Memory B cell (primary cell): ENCODE data around the gene ATRNL1.

Experiments
- ATAC-seq: fragments of 150-1000 bp; cut with Tn5 transposase; 2 replicates; pipeline ENCODE4 v1.10.0; 2021; ENCODE audit warnings: low read depth, mild to moderate bottlenecking, moderate library complexity
- DNase-seq, 2 donors: peaks; one replicate each; pipeline ENCODE4 v3.0.0; 2022; ENCODE audit warnings: low spot score in 2 of 2
- H3K27ac Mint-ChIP-seq: one replicate; pipeline ENCODE4 v1.8.0; 2022; ENCODE audit warnings: mild to moderate bottlenecking, moderate library complexity, mixed read lengths
- H3K27me3 Mint-ChIP-seq: one replicate; pipeline ENCODE4 v1.8.0; 2022; ENCODE audit warnings: mixed read lengths
- H3K36me3 Mint-ChIP-seq: one replicate; pipeline ENCODE4 v1.8.0; 2022; ENCODE audit warnings: mild to moderate bottlenecking, mixed read lengths
- H3K4me1 Mint-ChIP-seq: one replicate; pipeline ENCODE4 v1.8.0; 2022; ENCODE audit warnings: mixed read lengths
- H3K4me3 Mint-ChIP-seq: one replicate; pipeline ENCODE4 v1.8.0; 2022; ENCODE audit warnings: mild to moderate bottlenecking, moderate library complexity, mixed read lengths
- H3K9me3 Mint-ChIP-seq: one replicate; pipeline ENCODE4 v1.8.0; 2022; ENCODE audit warnings: mixed read lengths

The ATRNL1 gene

GRCh38 chr10:115981081-115981480 lies 887.9 kb downstream of the ATRNL1 start:
- ATAC-seq = no peak
- H3K9me3 Mint-ChIP-seq = peaks cover 4% of the 10 kb centered on the region
- H3K4me1 Mint-ChIP-seq = no peaks in the 10 kb centered on the region
- H3K27me3 Mint-ChIP-seq = no peaks in the 10 kb centered on the region
- H3K4me3 Mint-ChIP-seq = no peak overlapping the region
- H3K27ac Mint-ChIP-seq = no peak overlapping the region
- no peaks in the 10 kb centered on the region for H3K36me3 Mint-ChIP-seq
- DNase-seq = no peak

DNA sequence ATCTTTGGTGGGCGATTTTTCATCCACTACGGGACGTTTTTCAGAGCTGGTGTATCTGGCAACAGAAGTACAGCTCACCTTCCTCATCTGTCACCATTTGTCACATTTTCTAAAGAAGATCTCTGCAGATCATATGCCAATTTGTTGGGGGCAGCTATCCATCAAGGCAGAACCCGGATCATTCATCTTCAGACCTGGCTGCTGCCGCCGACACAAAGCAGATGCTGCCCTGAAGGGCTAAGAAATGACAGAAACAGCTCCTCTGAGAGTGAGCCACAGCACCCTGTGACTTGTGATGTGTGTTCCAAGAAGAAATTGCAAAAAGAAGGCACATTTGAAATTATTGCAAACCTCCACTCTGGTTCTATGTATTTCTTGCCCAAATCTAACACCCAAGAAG lies 888.9 kb downstream of the ATRNL1 start:
- DNase-seq (no peak), ATAC-seq (no peak)
- no peaks in the 10 kb centered on the region for H3K4me1 Mint-ChIP-seq
- H3K27me3 Mint-ChIP-seq = no peaks in the 10 kb centered on the region
- no peak overlapping the region for H3K4me3 Mint-ChIP-seq
- H3K27ac Mint-ChIP-seq = no peak overlapping the region
- H3K9me3 Mint-ChIP-seq = peaks cover 8% of the 10 kb centered on the region
- no peaks in the 10 kb centered on the region for H3K36me3 Mint-ChIP-seq

DNA sequence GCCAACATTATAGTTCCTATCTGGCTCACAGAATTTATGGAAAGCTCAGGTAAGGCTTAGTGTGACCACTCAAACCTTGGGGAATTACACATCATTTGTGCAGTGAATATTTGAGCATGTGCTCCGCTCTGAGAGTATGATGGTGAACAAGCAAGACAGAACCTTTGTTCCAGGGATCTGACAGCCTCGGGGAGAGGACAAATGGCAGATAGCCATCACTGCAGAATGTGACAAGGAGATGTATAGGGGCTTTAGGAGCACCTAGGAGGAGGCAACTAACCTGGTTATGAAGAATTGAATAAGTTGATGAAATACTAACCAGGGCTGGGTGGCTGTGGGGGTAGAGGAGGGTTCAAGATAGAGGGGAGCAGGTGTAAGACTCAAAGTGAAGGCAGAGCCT lies 889.4 kb downstream of the ATRNL1 start:
- ATAC-seq (no peak), DNase-seq (no peak)
- Mint-ChIP-seq H3K9me3 (peaks cover 9% of the 10 kb centered on the region), H3K36me3 (no peaks in the 10 kb centered on the region), H3K27ac (no peak overlapping the region), H3K4me3 (no peak overlapping the region), H3K4me1 (no peaks in the 10 kb centered on the region), H3K27me3 (no peaks in the 10 kb centered on the region)

- no peaks in the 10 kb centered on the region for H3K4me1 Mint-ChIP-seq
- no peaks in the 10 kb centered on the region for H3K36me3 Mint-ChIP-seq
- DNase-seq (no peak), ATAC-seq (no peak)
- peaks cover 14% of the 10 kb centered on the region for H3K9me3 Mint-ChIP-seq
- no peak overlapping the region for H3K4me3 Mint-ChIP-seq
- H3K27me3 Mint-ChIP-seq = no peaks in the 10 kb centered on the region
- H3K27ac Mint-ChIP-seq = no peak overlapping the region
Measured at GRCh38 chr10:115985786-115986185, 892.6 kb downstream of the ATRNL1 start.

DNA sequence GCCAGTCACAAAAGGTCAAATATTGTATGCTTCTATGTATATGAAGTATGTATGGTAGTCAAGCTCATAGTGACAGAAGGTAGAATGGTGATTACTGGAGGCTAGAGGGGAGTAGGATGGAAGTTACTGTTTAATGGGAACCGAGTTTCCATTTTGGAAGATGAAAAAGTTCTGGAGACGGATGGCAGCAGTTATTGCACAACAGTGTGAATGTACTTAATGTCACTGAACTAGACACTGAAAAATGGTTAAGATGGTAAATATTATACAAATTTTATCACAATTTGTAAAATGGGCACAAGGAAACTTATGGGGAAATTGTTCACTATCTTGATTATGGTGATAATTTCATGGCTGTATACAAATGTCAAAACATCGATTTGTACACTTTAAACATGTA lies 895.2 kb downstream of the ATRNL1 start:
- ATAC-seq (no peak), DNase-seq (no peak)
- H3K27ac Mint-ChIP-seq = no peak overlapping the region
- peaks cover 16% of the 10 kb centered on the region for H3K9me3 Mint-ChIP-seq
- no peaks in the 10 kb centered on the region for H3K27me3 Mint-ChIP-seq
- no peak overlapping the region for H3K4me3 Mint-ChIP-seq
- H3K36me3 Mint-ChIP-seq = no peaks in the 10 kb centered on the region
- no peaks in the 10 kb centered on the region for H3K4me1 Mint-ChIP-seq

- H3K27me3 Mint-ChIP-seq = no peaks in the 10 kb centered on the region
- DNase-seq (no peak), ATAC-seq (no peak)
- no peak overlapping the region for H3K27ac Mint-ChIP-seq
- no peaks in the 10 kb centered on the region for H3K36me3 Mint-ChIP-seq
- H3K9me3 Mint-ChIP-seq = peaks cover 12% of the 10 kb centered on the region
- H3K4me3 Mint-ChIP-seq = no peak overlapping the region
- no peaks in the 10 kb centered on the region for H3K4me1 Mint-ChIP-seq
Measured at GRCh38 chr10:115989621-115990020, 896.5 kb downstream of the ATRNL1 start.

DNA sequence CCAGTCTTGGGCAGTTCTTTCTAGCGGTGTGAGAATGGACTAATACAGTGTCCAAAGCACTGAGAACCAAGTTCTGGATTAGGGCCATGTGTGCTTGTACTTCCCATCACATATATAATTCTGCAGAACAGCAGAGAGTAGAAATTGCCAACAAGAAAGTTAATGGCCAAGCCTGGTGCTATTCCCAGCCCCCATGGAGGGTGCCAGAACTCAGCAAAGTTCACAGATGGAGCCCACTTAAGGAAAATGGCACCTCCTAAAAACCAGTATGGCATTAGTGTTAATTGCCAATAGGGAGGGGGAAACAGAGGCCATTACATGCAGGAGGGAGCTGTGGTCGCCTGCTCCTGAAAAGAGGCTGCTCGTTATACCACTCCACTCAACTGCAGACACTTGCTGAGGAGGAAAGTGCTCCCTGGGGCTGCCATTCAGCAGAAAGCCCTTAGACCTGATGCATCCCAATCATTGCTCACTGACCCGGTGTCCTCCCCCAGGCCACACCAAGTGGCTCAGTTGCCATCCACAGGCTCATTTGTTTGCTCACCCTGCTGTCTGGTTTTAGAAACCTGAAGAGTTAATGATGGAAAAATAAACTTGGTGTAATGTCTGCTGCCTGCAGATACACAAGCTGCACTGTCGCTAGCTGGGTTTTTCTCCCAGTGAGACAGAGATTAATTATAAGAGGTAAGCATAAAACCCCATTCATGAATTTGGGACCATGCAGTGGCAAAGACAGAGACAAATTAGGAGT lies 899.2 kb downstream of the ATRNL1 start:
- ATAC-seq = no peak
- no peaks in the 10 kb centered on the region for H3K4me1 Mint-ChIP-seq
- H3K4me3 Mint-ChIP-seq = no peak overlapping the region
- H3K27me3 Mint-ChIP-seq = no peaks in the 10 kb centered on the region
- no peaks in the 10 kb centered on the region for H3K36me3 Mint-ChIP-seq
- no peak overlapping the region for H3K27ac Mint-ChIP-seq
- peaks cover 11% of the 10 kb centered on the region for H3K9me3 Mint-ChIP-seq
- no peak for DNase-seq

GRCh38 chr10:115996031-115996430 lies 902.9 kb downstream of the ATRNL1 start:
- Mint-ChIP-seq H3K9me3 (peaks cover 6% of the 10 kb centered on the region), H3K4me1 (no peaks in the 10 kb centered on the region), H3K4me3 (no peak overlapping the region), H3K36me3 (no peaks in the 10 kb centered on the region), H3K27ac (no peak overlapping the region), H3K27me3 (no peaks in the 10 kb centered on the region)
- no peak for ATAC-seq
- DNase-seq = no peak

- ATAC-seq (no peak), DNase-seq (no peak)
- no peaks in the 10 kb centered on the region for H3K36me3 Mint-ChIP-seq
- H3K9me3 Mint-ChIP-seq = peaks cover 4% of the 10 kb centered on the region
- no peak overlapping the region for H3K4me3 Mint-ChIP-seq
- H3K4me1 Mint-ChIP-seq = no peaks in the 10 kb centered on the region
- H3K27ac Mint-ChIP-seq = no peak overlapping the region
- no peaks in the 10 kb centered on the region for H3K27me3 Mint-ChIP-seq
Measured at GRCh38 chr10:115998301-115998700, 905.1 kb downstream of the ATRNL1 start.
